Transverse colon (tissue), 4 donors: ENCODE data around the gene NHS. TPM values are rescaled to one million over a fixed set of nuclear protein-coding genes. Genes with fewer than 3 reads are reported as not detected.

Experiments
- DNase-seq: peaks from one replicate; pipeline ENCODE4 v3.0.0-alpha.2; 2019
- H3K27ac ChIP-seq, 4 donors: fragments of 200-600 bp; sonication (generic); 2 replicates each; pipeline ENCODE4 v1.5.1; 2016 to 2018; ENCODE audit warnings: inconsistent platforms in 4 of 4
- H3K27me3 ChIP-seq: fragments of 200-600 bp; sonication (generic); 2 replicates; pipeline ENCODE4 v1.5.1; 2017; ENCODE audit warnings: inconsistent platforms
- H3K36me3 ChIP-seq, 4 donors: fragments of 200-600 bp; sonication (generic); 2 replicates each; pipeline ENCODE4 v1.5.1; 2017 to 2019; ENCODE audit warnings: inconsistent platforms in 4 of 4
- H3K4me1 ChIP-seq, 4 donors: fragments of 200-600 bp; sonication (generic); 2 replicates each; pipeline ENCODE4 v1.5.1; 2017 to 2020; ENCODE audit warnings: inconsistent platforms in 4 of 4
- H3K4me3 ChIP-seq, 4 donors: fragments of 200-600 bp; sonication (generic); 1 replicate in 1 of 4; 2 replicates in 3 of 4; pipeline versions ENCODE4 v1.5.1 to v1.6.1; 2017 to 2019; ENCODE audit warnings: inconsistent platforms in 4 of 4
- H3K9me3 ChIP-seq, 2 donors: fragments of 200-600 bp; sonication (generic); 2 replicates each; pipeline ENCODE4 v1.5.1; 2017 to 2019; ENCODE audit warnings: inconsistent platforms in 2 of 2
- CTCF ChIP-seq, 5 experiments: fragments of 200-600 bp in 3 of 5; fragments of 450-650 bp in 2 of 5; sonication (generic) in 3 of 5; IDR thresholded peaks; 1 replicate in 2 of 5; 2 replicates in 3 of 5; pipeline ENCODE4 v1.5.1; 2016 to 2017; ENCODE audit warnings: antibody characterized with exemption in 5 of 5, inconsistent platforms in 3 of 5, mild to moderate bottlenecking in 2 of 5, moderate library complexity in 1 of 5
- EP300 ChIP-seq: sonication (generic); formaldehyde crosslinking; IDR thresholded peaks from one replicate; pipeline ENCODE4 v1.6.1; 2017; ENCODE audit warnings: antibody characterized with exemption, low read depth
- POLR2A ChIP-seq: fragments of 450-650 bp; IDR thresholded peaks from one replicate; pipeline ENCODE4 v1.6.1; 2016; ENCODE audit warnings: antibody characterized with exemption, mild to moderate bottlenecking, moderate library complexity
- POLR2AphosphoS5 ChIP-seq, 3 donors: sonication (generic); formaldehyde crosslinking; IDR thresholded peaks; one replicate each; pipeline ENCODE4 v1.6.1; 2016; ENCODE audit warnings: antibody characterized with exemption in 3 of 3
- WGBS, 2 donors: methylation state at CpG; one replicate each; pipeline ENCODE4 v1.1.5; 2018; ENCODE audit warnings: low coverage in 1 of 2; 5-methylcytosine and 5-hydroxymethylcytosine counted together
- in situ Hi-C, 4 donors: fragments of 200-750 bp; cut with MboI; loops; one replicate each; pipeline versions ENCODE4 v1.15.0 to v1.15.1; 2017; ENCODE audit warnings: low sequenced_read_pairs in 3 of 4, low pct_ligation_motif_present in 1 of 4, low pct_unique_long_range_greater_than_20kb in 1 of 4
- intact Hi-C: fragments of 100-400 bp; cut with DNase I; formaldehyde crosslinking; loops from one replicate; pipeline ENCODE4 v1.15.1; 2023; ENCODE audit warnings: low total_unique reads
- total RNA-seq, 4 donors: library from RNA; depleted of rRNA; stranded (reverse); fragments of >200 nt; gene quantifications; one replicate each; pipeline ENCODE4 v1.1.0, GENCODE V29; 2016

The NHS gene
- total RNA-seq, 4 donors from 2014 or later = 1.2 to 10.7 (median 5.0) TPM

DNA sequence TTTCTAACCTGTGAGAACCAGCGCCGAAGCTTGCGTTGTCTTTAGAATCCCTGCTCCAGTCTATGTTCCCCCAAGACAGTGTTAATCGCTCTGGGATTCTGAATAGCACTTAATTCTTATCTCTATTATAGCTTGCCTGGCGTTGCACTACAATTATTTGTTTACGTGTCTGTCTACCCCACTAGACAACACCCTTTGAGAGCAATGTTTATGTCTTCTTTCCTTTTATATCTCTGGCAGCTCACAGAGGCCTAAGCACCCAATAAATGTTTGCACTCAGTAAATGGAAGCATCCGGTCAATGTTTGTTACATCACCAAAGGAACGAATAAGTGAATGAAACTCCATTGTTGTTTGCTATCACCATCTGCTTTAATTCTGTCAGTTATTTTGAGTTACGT is 4.8 kb upstream of the NHS start:
- peaks cover 0 to 13% (median 0%) of the 10 kb centered on the region in 4 donors for H3K4me1 ChIP-seq
- in situ Hi-C loops (loop anchor here in 1 of 4 donors (25.0 kb wide), 1 partner anchor 133 kb away; no protein-coding TSS in a partner anchor), intact Hi-C loops (loop anchor here (10.0 kb wide), 2 partner anchors 125 to 315 kb away; no protein-coding TSS in a partner anchor)
- H3K27me3 ChIP-seq = no peaks in the 10 kb centered on the region
- H3K27ac ChIP-seq = no peak overlapping the region
- H3K36me3 ChIP-seq = no peaks in the 10 kb centered on the region
- no peak for DNase-seq
- WGBS, 2 donors = 71 to 81% methylated on average over 3 to 9 of the region's 9 CpGs
- TF ChIP-seq CTCF (IDR thresholded peaks at IDR 0.05) = no peak
- TF ChIP-seq EP300 = no peak
- no peak for TF ChIP-seq POLR2AphosphoS5 (IDR thresholded peaks at IDR 0.05)
- TF ChIP-seq POLR2A = no peak
- H3K9me3 ChIP-seq = no peaks in the 10 kb centered on the region
- no peak overlapping the region for H3K4me3 ChIP-seq

DNA sequence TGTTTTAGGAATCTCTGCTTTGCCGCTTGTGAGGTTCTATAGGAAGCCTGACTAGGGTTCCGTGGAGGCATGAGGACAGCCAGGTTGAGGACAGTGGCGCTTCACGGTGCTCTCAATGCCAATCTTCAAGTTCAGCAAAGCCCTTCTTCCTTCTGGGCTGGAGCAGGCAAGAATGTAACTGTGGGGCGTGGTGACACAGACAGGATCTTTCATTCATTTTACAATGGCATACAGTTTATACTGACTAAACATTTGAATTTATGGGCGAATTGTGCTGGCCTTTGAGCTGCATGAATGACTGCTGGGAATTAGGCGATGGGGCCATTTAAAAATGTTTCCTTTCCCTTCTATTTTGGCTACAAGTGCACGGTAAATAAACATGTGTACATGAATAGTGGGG is 2.9 kb upstream of the NHS start:
- in situ Hi-C loops (loop anchor here in 1 of 4 donors (25.0 kb wide), 1 partner anchor 135 kb away; no protein-coding TSS in a partner anchor), intact Hi-C loops (loop anchor here (10.0 kb wide), 2 partner anchors 127 to 313 kb away; no protein-coding TSS in a partner anchor)
- peak; percentile 49 for DNase-seq
- peak overlapping the region in 1 of 4 donors; percentile 20 for H3K27ac ChIP-seq
- TF ChIP-seq POLR2AphosphoS5 (IDR thresholded peaks at IDR 0.05) (no peak), CTCF (IDR thresholded peaks at IDR 0.05) (no peak), POLR2A (no peak), EP300 (no peak)
- no peak overlapping the region for H3K4me3 ChIP-seq
- H3K36me3 ChIP-seq = no peaks in the 10 kb centered on the region
- no peaks in the 10 kb centered on the region for H3K27me3 ChIP-seq
- 57 to 60% methylated on average over 6 to 8 of the region's 8 CpGs for WGBS, 2 donors
- H3K9me3 ChIP-seq = no peaks in the 10 kb centered on the region
- peaks cover 0 to 13% (median 3%) of the 10 kb centered on the region in 4 donors for H3K4me1 ChIP-seq

GRCh38 chrX:17373337-17373736 is 1.7 kb upstream of the NHS start:
- peaks cover 0 to 13% (median 3%) of the 10 kb centered on the region in 4 donors for H3K4me1 ChIP-seq
- H3K27ac ChIP-seq = no peak overlapping the region
- WGBS, 2 donors = 76% methylated on average over 3 of the region's 3 CpGs; no CpG with 5 or more reads in 1 of the 2 donors
- DNase-seq = no peak
- in situ Hi-C loops = loop anchor here in 1 of 4 donors (25.0 kb wide), 1 partner anchor 136 kb away; no protein-coding TSS in a partner anchor
- no peak for TF ChIP-seq CTCF (IDR thresholded peaks at IDR 0.05)
- intact Hi-C loops = loop anchor here (10.0 kb wide), 2 partner anchors 129 to 311 kb away; no protein-coding TSS in a partner anchor
- H3K27me3 ChIP-seq = no peaks in the 10 kb centered on the region
- no peaks in the 10 kb centered on the region for H3K36me3 ChIP-seq
- no peak overlapping the region for H3K4me3 ChIP-seq
- H3K9me3 ChIP-seq = no peaks in the 10 kb centered on the region

DNA sequence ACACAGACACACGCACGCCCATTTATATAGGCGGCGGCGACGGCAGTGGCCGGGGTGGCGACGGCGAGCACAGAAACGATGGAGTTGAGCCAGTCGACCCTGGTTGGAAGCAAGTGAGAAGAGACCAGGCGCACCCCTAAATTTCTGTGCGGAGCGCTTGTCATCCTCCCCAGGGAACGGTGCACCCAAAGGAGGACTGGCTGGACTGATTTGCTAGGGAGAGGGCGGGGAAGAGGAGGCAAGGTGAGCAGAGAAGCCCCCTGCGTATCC is 302 bp downstream of the NHS start:
- in situ Hi-C loops (no loop called here), intact Hi-C loops (loop anchor here (5.0 to 10.0 kb wide), 3 partner anchors 131 to 309 kb away; no protein-coding TSS in a partner anchor)
- H3K27ac ChIP-seq = peak overlapping the region; percentile 69 to 83 (median 78)
- WGBS, 2 donors = 50% methylated on average over 18 of the region's 18 CpGs; no CpG with 5 or more reads in 1 of the 2 donors
- peak overlapping the region; percentile 40 to 71 (median 48) for H3K4me3 ChIP-seq
- H3K9me3 ChIP-seq = no peaks in the 10 kb centered on the region
- H3K36me3 ChIP-seq = no peaks in the 10 kb centered on the region
- no peak for DNase-seq
- H3K27me3 ChIP-seq = no peaks in the 10 kb centered on the region
- peaks cover 0 to 8% (median 3%) of the 10 kb centered on the region in 4 donors for H3K4me1 ChIP-seq
- TF ChIP-seq CTCF (IDR thresholded peaks at IDR 0.05) (no peak), EP300 (no peak), POLR2A (no peak), POLR2AphosphoS5 (IDR thresholded peaks at IDR 0.05) (no peak)
